ENCODE measurements around the gene NPDC1.

Gene NPDC1

GRCh38 chr9:137040568-137040967, 5.4 kb downstream of the NPDC1 start:
- no peak for TF ChIP-seq CTCF (IDR thresholded peaks at IDR 0.05; ENCODE audit: insufficient read depth, missing control alignments)
- FAIRE-seq (no peak), DNase-seq (ENCODE audit: insufficient read length, low spot score) (no peak)

GRCh38 chr9:137039611-137040366, 6.2 kb downstream of the NPDC1 start:
- no peak for TF ChIP-seq CTCF (IDR thresholded peaks at IDR 0.05; ENCODE audit: insufficient read depth, missing control alignments)
- no peak for FAIRE-seq

GRCh38 chr9:137038916-137039315, 7.1 kb downstream of the NPDC1 start:
- TF ChIP-seq CTCF (IDR thresholded peaks at IDR 0.05; ENCODE audit: insufficient read depth, missing control alignments) = no peak
- FAIRE-seq = no peak
- DNase-seq (ENCODE audit: insufficient read length, low spot score) = no peak

More at GRCh38 chr9:137039611-137040366, 6.2 kb downstream of the NPDC1 start:
- no peak for DNase-seq (ENCODE audit: insufficient read length, low spot score)

GRCh38 chr9:137037483-137037882, 8.5 kb downstream of the NPDC1 start:
- no peak for TF ChIP-seq CTCF (IDR thresholded peaks at IDR 0.05; ENCODE audit: insufficient read depth, missing control alignments)
- FAIRE-seq = no peak
- no peak for DNase-seq (ENCODE audit: insufficient read length, low spot score)

- FAIRE-seq (no peak), DNase-seq (ENCODE audit: insufficient read length, low spot score) (no peak)
- TF ChIP-seq CTCF (IDR thresholded peaks at IDR 0.05; ENCODE audit: insufficient read depth, missing control alignments) = no peak
These were observed 8.9 kb downstream of the NPDC1 start for GRCh38 chr9:137037035-137037434.

GRCh38 chr9:137035937-137036336, 10.0 kb downstream of the NPDC1 start:
- FAIRE-seq (no peak), DNase-seq (ENCODE audit: insufficient read length, low spot score) (no peak)
- TF ChIP-seq CTCF (IDR thresholded peaks at IDR 0.05; ENCODE audit: insufficient read depth, missing control alignments) = no peak

GRCh38 chr9:137035507-137035834, 10.5 kb downstream of the NPDC1 start:
- no peak for DNase-seq (ENCODE audit: insufficient read length, low spot score)
- no peak for TF ChIP-seq CTCF (IDR thresholded peaks at IDR 0.05; ENCODE audit: insufficient read depth, missing control alignments)
- no peak for FAIRE-seq

Measured in D721Med (cell line).